Measurements from ENCODE around the gene ZNF529. TPM values are rescaled to one million over a fixed set of nuclear protein-coding genes. Genes with fewer than 3 reads are reported as not detected.
"Not testable (repeated sequence)": the region's sequence is repeated elsewhere in the genome, so short reads cannot be mapped to it uniquely, and the experiment has no call there.

ZNF529 gene
- 10 to 100 TPM in 1 of 4 donors, 1 to 10 TPM in 3; 4.2 to 14.0 (median 5.8) TPM for total RNA-seq

GRCh38 chr19:36573020-36573894 is at the start of gene ZNF529:
ZNF529 (minus strand) TSS chr19:36573292; CDS start chr19:36572346, 946 bp downstream.
- Histone ChIP-seq H3K4me1 (peaks cover 0 to 9% (median 3%) of the 10 kb centered on the region in 4 donors), H3K27me3 (no peaks in the 10 kb centered on the region), H3K27ac (peak within 1 kb of the TSS; percentile 78 to 87 (median 79)), H3K4me3 (peak within 1 kb of the TSS; percentile 74 to 94 (median 84)), H3K36me3 (peaks cover 0 to 46% (median 0%) of the 10 kb centered on the region in 3 donors), H3K9me3 (peaks cover 0 to 21% (median 0%) of the 10 kb centered on the region in 4 donors)
- TF ChIP-seq CTCF (IDR thresholded peaks at IDR 0.05) (no peak), POLR2A (IDR thresholded peaks at IDR 0.05) (peak; percentile 59 to 60)
- DNase-seq: peak; percentile 91 to 96 (median 91)

GRCh38 chr19:36605877-36606478 is 32.9 kb upstream of the ZNF529 start:
- no peak for DNase-seq
- Histone ChIP-seq H3K4me3 (peak overlapping the region; percentile 52 to 74 (median 64)), H3K36me3 (peaks cover 0 to 2% (median 0%) of the 10 kb centered on the region in 3 donors), H3K4me1 (peaks cover 0 to 8% (median 0%) of the 10 kb centered on the region in 4 donors), H3K27ac (peak overlapping the region in 3 of 4 donors; percentile 66 to 84 (median 81)), H3K9me3 (peaks cover 0 to 7% (median 0%) of the 10 kb centered on the region in 4 donors), H3K27me3 (no peaks in the 10 kb centered on the region)
- TF ChIP-seq CTCF (IDR thresholded peaks at IDR 0.05) (no peak), POLR2A (IDR thresholded peaks at IDR 0.05) (no peak)

- no peaks in the 10 kb centered on the region for H3K27me3 ChIP-seq
- no peaks in the 10 kb centered on the region for H3K36me3 ChIP-seq
- DNase-seq: peak; percentile 60 to 84 (median 74)
- TF ChIP-seq POLR2A (IDR thresholded peaks at IDR 0.05) (peak in 1 of 2 donors; percentile 17), CTCF (IDR thresholded peaks at IDR 0.05) (no peak)
- peaks cover 0 to 7% (median 0%) of the 10 kb centered on the region in 4 donors for H3K9me3 ChIP-seq
- peak within 1 kb of the TSS; percentile 66 to 84 (median 76) for H3K27ac ChIP-seq
- peaks cover 0 to 8% (median 0%) of the 10 kb centered on the region in 4 donors for H3K4me1 ChIP-seq
- peak within 1 kb of the TSS; percentile 52 to 74 (median 64) for H3K4me3 ChIP-seq
These were observed 32.2 kb upstream of the ZNF529 start, which contains the start of gene ZNF382 for GRCh38 chr19:36605101-36605876. ZNF382 (plus strand) TSS chr19:36605313; CDS start chr19:36609915, 4,602 bp downstream.

- H3K27me3 ChIP-seq: no peaks in the 10 kb centered on the region
- H3K4me3 ChIP-seq: peak overlapping the region; percentile 52 to 74 (median 64)
- H3K36me3 ChIP-seq: no peaks in the 10 kb centered on the region
- peaks cover 0 to 8% (median 0%) of the 10 kb centered on the region in 4 donors for H3K4me1 ChIP-seq
- H3K27ac ChIP-seq: peak overlapping the region; percentile 66 to 84 (median 76)
- peak; percentile 59 to 85 (median 83) for DNase-seq
- peaks cover 0 to 7% (median 0%) of the 10 kb centered on the region in 4 donors for H3K9me3 ChIP-seq
- TF ChIP-seq POLR2A (IDR thresholded peaks at IDR 0.05): no peak
- no peak for TF ChIP-seq CTCF (IDR thresholded peaks at IDR 0.05)
These were observed 31.6 kb upstream of the ZNF529 start for GRCh38 chr19:36604656-36605100.

- H3K27me3 ChIP-seq, H3K36me3 ChIP-seq, DNase-seq, H3K4me1 ChIP-seq, H3K4me3 ChIP-seq, H3K9me3 ChIP-seq, H3K27ac ChIP-seq: not testable (repeated sequence)
These were observed 29.6 kb upstream of the ZNF529 start for GRCh38 chr19:36602681-36603080.
